ENCODE data around the gene PROM1. TPM values are rescaled to one million over a fixed set of nuclear protein-coding genes. Genes with fewer than 3 reads are reported as not detected.

Gene PROM1
- total and polyA plus RNA-seq, 2 donors from 2014 or later, result 28.8 to 276 TPM

- Histone ChIP-seq H3K27me3 (ENCODE audit: control insufficient read depth, insufficient read depth, low read length) (no peaks in the 10 kb centered on the region), H3K4me3 (ENCODE audit: low read length in 3 of 3) (no peak overlapping the region), H3K9ac (ENCODE audit: low read length in 3 of 3) (no peak overlapping the region), H3K36me3 (ENCODE audit: control insufficient read depth in 2 of 3, insufficient read depth in 3 of 3, low read length in 3 of 3) (no peaks in the 10 kb centered on the region), H3K27ac (ENCODE audit: low read depth in 2 of 2, low read length in 2 of 2) (no peak overlapping the region), H3K9me3 (ENCODE audit: control insufficient read depth in 2 of 3, insufficient read depth in 1 of 3, low read length in 3 of 3) (no peaks in the 10 kb centered on the region), H3K4me1 (ENCODE audit: control insufficient read depth in 2 of 3, insufficient read depth in 2 of 3, low read depth in 1 of 3, low read length in 3 of 3) (no peaks in the 10 kb centered on the region)
- intact Hi-C loops (cut with DNase I), result no loop called here
- TF ChIP-seq CTCF (IDR thresholded peaks at IDR 0.05; ENCODE audit: borderline replicate concordance, extremely low read depth, insufficient read depth), result no peak
- DNase-seq (no peak), FAIRE-seq (no peak)
These were observed 121.9 kb downstream of the PROM1 start for GRCh38 chr4:15961781-15962510.

- intact Hi-C loops (cut with DNase I), result loop anchor here (5.0 kb wide), 1 partner anchor 76 kb away; no protein-coding TSS in a partner anchor
- H3K27me3 ChIP-seq (ENCODE audit: control insufficient read depth, insufficient read depth, low read length), result no peaks in the 10 kb centered on the region
- no peak overlapping the region for H3K27ac ChIP-seq (ENCODE audit: low read depth in 2 of 2, low read length in 2 of 2)
- H3K9me3 ChIP-seq (ENCODE audit: control insufficient read depth in 2 of 3, insufficient read depth in 1 of 3, low read length in 3 of 3), result no peaks in the 10 kb centered on the region
- H3K4me3 ChIP-seq (ENCODE audit: low read length in 3 of 3), result no peak overlapping the region
- DNase-seq, result no peak
- H3K9ac ChIP-seq (ENCODE audit: low read length in 3 of 3), result no peak overlapping the region
- no peak for FAIRE-seq
- TF ChIP-seq CTCF (IDR thresholded peaks at IDR 0.05; ENCODE audit: borderline replicate concordance, extremely low read depth, insufficient read depth), result no peak
- no peaks in the 10 kb centered on the region for H3K4me1 ChIP-seq (ENCODE audit: control insufficient read depth in 2 of 3, insufficient read depth in 2 of 3, low read depth in 1 of 3, low read length in 3 of 3)
- no peaks in the 10 kb centered on the region for H3K36me3 ChIP-seq (ENCODE audit: control insufficient read depth in 2 of 3, insufficient read depth in 3 of 3, low read length in 3 of 3)
These were observed 125.3 kb downstream of the PROM1 start for GRCh38 chr4:15958562-15958961.

GRCh38 chr4:15956179-15956850 lies 127.5 kb downstream of the PROM1 start:
- TF ChIP-seq CTCF (IDR thresholded peaks at IDR 0.05; ENCODE audit: borderline replicate concordance, extremely low read depth, insufficient read depth), result peak; percentile 95
- Histone ChIP-seq H3K4me3 (ENCODE audit: low read length in 3 of 3) (no peak overlapping the region), H3K27ac (ENCODE audit: low read depth in 2 of 2, low read length in 2 of 2) (no peak overlapping the region), H3K36me3 (ENCODE audit: control insufficient read depth in 2 of 3, insufficient read depth in 3 of 3, low read length in 3 of 3) (no peaks in the 10 kb centered on the region), H3K27me3 (ENCODE audit: control insufficient read depth, insufficient read depth, low read length) (no peaks in the 10 kb centered on the region), H3K9ac (ENCODE audit: low read length in 3 of 3) (no peak overlapping the region), H3K4me1 (ENCODE audit: control insufficient read depth in 2 of 3, insufficient read depth in 2 of 3, low read depth in 1 of 3, low read length in 3 of 3) (no peaks in the 10 kb centered on the region), H3K9me3 (ENCODE audit: control insufficient read depth in 2 of 3, insufficient read depth in 1 of 3, low read length in 3 of 3) (peaks cover 0 to 4% (median 0%) of the 10 kb centered on the region in 3 donors)
- DNase-seq (peak; percentile 49 to 77 (median 70)), FAIRE-seq (no peak)
- intact Hi-C loops (cut with DNase I), result loop anchor here (5.0 kb wide), 1 partner anchor 74 kb away; no protein-coding TSS in a partner anchor

Data from kidney (tissue), 14 donors.